HG02623 (cell line): ENCODE results near the gene SDC1.
"Not testable (repeated sequence)": the region's sequence is repeated elsewhere in the genome, so short reads cannot be mapped to it uniquely, and the experiment has no call there.

ENCODE experiments used
- ATAC-seq: cut with Tn5 transposase; IDR thresholded peaks from one replicate; pipeline ENCODE4 v1.9.1; 2021; ENCODE audit warnings: moderate library complexity; ENCODE audit not compliant: unreplicated experiment

The SDC1 gene

GRCh38 chr2:20224716-20225293, at the start of gene SDC1:
TSS of gene SDC1 (minus strand) at chr2:20225130. CDS start at chr2:20224867, 263 bp downstream.
- ATAC-seq, result no peak

- no peak for ATAC-seq
Observed at GRCh38 chr2:20273042-20273441, 48.1 kb upstream of the SDC1 start.

GRCh38 chr2:20268317-20268716, 43.4 kb upstream of the SDC1 start:
- not testable (repeated sequence) for ATAC-seq

- ATAC-seq, result no peak
Observed at GRCh38 chr2:20267529-20267928, 42.6 kb upstream of the SDC1 start.

DNA sequence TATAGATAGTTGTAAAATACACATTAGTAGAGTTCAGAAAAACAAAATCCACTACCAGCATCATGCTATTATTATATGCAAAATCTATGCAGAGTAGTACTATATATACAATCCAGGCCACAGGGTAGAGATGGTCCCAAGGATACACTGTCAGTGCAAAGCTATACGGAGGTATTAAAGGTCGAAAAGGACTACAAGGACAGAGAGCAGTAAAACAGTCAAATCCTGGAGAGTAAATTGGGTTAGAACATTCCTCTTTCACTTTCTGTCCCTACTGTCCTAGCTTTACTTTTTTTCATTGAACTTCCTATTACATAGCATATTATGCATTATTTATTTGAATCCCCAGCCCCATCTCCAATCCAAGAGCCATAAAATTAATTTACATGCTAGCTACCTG, 39.7 kb upstream of the SDC1 start:
- no peak for ATAC-seq

DNA sequence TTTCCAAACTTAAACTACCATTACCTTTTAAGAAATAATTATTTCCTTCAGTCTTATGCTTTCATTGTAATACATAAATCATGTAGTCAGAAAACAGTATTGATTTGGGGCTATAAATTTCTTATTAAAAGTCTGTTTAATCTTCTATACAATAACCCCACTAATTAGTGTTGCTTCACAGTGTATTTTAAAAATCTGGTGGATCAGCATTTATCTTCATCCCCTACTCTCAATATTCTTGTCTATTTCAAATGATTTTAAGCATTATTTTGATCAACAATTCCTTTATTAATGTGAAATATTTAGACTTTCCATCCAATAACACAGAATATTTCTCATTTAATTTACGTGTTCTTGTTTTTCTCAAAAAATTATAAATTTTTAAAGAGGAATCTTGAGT, 32.5 kb upstream of the SDC1 start:
- ATAC-seq, result no peak

- no peak for ATAC-seq
Observed at GRCh38 chr2:20254731-20255130, 29.8 kb upstream of the SDC1 start.

DNA sequence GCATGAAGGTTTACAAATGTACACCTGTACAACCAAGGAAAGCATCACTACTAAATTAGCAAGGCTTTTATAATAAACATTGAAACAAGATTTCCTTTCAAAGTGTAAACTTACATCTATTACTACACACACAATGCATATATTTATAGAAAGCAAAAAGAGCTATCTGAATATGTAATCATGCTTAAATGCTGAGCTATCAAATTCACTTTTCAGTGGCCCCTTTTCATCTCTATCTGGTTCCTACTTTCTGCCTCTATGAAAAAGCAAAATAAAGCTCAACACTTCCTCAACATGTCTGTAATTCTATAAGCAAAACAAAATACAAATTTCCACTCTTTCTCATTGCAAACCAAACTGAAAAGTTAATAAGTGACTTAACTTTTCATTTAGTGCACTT, 25.5 kb upstream of the SDC1 start:
- ATAC-seq, result no peak

GRCh38 chr2:20249170-20249569, 24.2 kb upstream of the SDC1 start:
- no peak for ATAC-seq

DNA sequence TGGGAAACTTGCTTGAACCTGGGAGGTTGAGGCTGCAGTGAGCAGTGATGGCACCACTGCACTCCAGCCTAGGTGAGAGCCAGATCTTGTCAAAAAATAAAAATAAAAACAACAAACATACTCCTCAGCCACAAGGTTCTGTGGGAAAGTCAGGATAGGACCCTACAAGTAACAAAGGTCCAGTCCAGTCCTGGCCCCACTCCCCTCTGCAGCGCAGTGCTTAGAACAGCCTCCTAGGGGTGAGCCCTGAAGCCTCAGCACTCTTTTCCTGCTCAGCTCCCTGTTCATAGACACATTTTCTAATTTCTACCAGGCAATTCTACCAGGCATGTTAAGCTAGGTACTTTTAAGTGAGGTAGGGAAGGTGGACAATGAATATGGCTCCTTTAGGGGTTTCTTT, 22.2 kb upstream of the SDC1 start:
- ATAC-seq, result no peak

DNA sequence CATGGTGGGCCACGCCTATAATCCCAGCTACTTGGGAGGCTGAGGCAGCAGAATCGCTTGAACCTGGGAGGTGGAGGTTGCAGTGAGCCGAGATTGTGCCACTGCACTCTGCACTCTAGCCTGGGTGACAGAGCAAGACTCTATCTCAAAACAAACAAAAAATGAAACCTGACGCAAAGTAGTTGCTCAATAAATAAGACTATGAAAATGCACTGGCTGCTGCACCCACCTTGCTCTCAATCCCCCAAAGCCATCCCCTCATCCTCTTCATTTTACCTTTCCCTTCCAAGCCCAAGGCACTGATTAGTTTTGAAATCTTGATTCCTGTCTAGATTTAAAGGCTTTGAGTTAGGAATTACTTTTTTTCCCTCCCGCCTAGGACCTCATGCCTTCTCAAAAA, 18.7 kb upstream of the SDC1 start:
- ATAC-seq, result not testable (repeated sequence)

- no peak for ATAC-seq
Observed at GRCh38 chr2:20242727-20243377, 17.9 kb upstream of the SDC1 start.

DNA sequence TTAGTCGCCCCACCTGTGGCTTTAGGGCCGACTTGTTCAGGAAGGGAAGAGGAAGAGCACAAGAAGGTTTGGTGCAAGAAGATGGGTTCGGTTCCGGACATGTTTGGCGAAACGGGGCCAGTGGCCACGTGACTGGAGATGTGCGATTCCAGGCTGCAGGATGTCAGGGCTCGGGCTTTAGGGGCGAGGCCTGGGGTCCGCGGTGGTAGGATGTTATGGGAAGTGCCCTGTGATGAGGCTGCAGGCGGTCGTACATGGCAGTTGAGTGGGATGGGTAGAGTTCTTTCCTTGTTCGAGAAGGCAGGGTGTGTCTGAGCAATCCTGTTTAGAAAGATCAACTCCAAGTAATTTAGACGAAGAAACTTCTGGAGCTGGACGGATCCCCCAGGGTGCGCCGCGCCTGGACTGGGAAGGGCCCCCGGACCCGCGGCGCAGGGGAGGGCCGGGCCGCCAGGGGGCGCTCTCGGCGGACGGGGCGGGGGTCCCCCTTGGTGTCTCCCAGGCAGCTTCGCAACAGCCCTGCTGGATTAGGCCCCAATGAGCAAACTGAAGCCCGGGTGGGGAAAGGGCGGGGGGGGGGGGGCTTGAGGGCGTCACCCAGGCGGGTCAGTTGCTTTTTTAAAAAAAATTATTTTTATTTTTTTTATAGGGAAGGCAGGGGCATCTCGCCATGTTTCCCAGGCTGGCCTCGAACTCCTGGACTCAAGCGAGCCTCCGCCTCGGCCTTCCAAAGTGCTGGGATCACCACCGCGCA, 17.2 kb upstream of the SDC1 start:
- ATAC-seq, result no peak

DNA sequence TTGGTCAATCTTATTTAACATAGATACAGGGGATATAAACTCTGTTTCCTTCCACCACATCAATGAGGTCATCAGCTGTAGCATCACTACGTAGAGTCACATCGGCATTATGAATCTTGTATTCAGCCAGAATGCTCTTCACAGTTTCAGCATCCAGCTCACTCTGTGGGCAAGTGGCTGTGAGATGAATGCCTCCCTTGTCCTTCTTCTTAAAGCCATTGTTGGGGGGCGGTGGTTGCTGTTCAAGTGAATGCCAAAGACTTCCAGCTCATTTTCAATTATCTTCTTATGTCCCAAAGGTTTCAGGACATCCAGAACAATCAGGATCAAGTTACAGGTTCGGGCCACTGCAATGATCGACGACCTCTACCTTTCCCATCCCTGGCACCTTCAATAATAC, 15.4 kb upstream of the SDC1 start:
- not testable (repeated sequence) for ATAC-seq

DNA sequence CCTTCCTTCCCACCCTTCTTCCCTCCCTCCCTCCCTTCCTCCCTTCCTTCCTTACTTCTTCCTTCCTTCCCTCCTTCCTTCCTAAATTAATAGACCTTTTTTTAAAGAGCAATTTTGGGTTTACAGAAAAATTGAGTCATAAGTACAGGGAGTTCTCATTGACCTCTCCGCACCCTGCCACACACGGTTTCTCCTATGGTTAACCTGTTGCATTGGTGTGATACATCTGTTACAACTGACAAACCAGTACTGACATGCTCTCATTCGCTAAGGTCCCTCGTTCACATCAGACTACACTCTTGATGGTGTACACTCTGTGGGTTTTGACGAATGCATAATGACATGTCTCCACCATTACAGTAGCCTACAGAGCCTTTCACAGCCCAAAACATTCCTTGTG, 11.6 kb upstream of the SDC1 start:
- ATAC-seq, result no peak

DNA sequence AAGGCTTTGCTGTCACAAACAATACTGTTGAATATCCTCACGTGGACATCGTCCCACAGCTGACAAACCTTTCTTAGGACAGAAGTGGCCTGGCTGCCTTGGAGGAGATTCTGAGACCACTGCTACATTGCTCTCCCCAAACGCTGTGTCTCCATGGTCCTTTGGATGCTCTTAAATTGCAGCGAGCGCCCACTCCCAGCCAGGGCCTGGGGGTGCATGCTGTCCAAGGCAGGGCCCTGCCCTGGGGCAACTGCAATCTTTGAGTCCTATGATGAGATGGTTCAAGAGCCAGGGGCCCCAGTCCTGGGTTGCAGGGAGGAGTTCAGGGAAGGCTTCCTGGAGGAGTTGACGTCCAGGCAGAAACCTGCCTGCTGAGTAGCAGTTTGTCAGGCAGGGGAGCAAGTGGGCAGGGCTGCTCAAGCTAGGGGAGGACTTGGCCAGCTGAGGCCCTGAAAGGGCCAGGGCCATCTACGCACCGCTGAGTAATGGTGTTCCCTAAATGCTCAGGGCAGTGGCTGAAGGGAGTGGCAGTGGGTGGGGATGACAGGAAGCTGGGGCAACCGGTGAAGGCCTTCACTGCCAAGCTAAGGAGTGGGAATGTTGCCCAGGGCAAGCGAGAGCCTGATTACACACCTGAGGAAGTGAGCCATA, 10.8 kb upstream of the SDC1 start:
- no peak for ATAC-seq

- ATAC-seq, result not testable (repeated sequence)
Observed at GRCh38 chr2:20234597-20234996, 9.7 kb upstream of the SDC1 start.

DNA sequence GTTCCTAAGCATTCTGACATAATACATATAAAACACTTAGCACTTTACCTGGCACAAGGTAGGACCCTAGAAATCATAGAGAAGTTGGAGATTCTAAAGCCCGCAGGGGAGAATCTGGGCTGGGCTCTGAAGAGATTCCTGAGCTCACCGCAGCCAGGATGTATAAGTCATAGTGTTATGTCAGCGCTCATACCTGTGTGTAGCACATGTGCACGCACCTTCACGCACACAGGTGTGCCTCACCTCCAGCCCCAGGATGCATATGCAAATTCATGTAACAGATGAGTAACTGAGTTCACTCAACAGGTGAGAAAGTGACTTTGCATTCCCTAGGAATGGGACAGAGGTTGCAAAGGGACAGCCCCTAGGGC, 7.9 kb upstream of the SDC1 start:
- ATAC-seq, result no peak

- no peak for ATAC-seq
Observed at GRCh38 chr2:20231598-20232026, 6.7 kb upstream of the SDC1 start.

DNA sequence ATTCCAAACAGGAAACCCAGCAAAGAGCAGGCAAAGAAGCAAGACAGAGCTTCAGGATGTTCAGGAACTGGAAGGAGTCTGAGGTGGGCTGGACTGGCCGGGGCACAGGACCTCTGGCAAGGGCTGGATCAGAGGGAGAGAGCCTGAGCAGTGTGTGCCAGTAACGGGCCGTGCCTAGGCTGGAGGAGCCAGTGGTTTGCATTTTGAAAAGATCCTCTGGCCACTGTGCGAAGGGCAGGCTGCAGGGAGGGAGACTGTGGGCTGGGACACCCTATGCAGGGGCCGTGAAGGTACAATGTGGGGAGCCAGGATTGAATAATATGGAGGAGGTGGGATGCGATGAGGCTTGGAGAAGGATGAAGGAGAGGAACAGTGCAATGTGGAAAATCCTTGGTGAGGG, 6.2 kb upstream of the SDC1 start:
- no peak for ATAC-seq

DNA sequence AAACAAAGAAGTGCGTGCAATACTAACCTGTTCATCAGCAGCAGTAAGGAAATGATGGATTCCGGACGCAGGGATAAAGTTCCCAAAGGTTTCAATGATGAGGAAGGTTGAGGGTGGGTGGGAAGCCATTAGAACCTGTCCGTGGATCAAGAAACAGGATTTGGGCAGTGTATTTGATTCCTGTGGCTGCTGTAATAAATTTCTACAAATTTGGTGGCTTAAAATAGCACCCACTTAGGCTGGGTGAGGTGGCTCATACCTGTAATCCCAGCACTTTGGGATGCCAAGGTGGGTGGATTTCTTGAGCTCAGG, 5.1 kb upstream of the SDC1 start:
- no peak for ATAC-seq
